ENCODE results near the gene A1CF. TPM values are rescaled to one million over a fixed set of nuclear protein-coding genes. Genes with fewer than 3 reads are reported as not detected.
"Not testable (repeated sequence)": the region's sequence is repeated elsewhere in the genome, so short reads cannot be mapped to it uniquely, and the experiment has no call there.

A1CF gene
- total and polyA plus RNA-seq, 2 donors from 2014 or later = 3.7 to 3.8 TPM

DNA sequence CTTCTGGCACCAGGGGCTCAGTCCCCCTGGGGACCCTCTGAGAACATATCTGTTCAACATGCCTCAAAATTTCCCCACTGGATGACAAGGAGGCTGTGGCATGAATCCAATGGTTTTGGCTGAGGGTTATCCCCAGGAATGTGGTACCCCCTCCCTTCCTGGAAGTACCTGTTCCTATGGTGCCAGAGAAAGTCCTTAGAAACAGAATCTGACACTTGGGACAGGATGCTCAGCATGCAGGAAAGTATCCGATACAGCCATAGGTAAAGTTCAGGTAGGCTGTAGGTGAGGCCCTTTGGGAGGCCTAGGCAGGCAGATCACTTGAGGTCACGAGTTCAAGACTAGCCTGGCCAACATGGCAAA lies 42.7 kb upstream of the A1CF start:
- DNase-seq (no peak), FAIRE-seq (no peak)
- H3K4me3 ChIP-seq (ENCODE audit: low read length in 3 of 3) = no peak overlapping the region
- no peaks in the 10 kb centered on the region for H3K36me3 ChIP-seq (ENCODE audit: control insufficient read depth in 2 of 3, insufficient read depth in 3 of 3, low read length in 3 of 3)
- intact Hi-C loops (cut with DNase I) = no loop called here
- no peaks in the 10 kb centered on the region for H3K27me3 ChIP-seq (ENCODE audit: control insufficient read depth, insufficient read depth, low read length)
- no peaks in the 10 kb centered on the region for H3K9me3 ChIP-seq (ENCODE audit: control insufficient read depth in 2 of 3, insufficient read depth in 1 of 3, low read length in 3 of 3)
- TF ChIP-seq, protein P1, sequence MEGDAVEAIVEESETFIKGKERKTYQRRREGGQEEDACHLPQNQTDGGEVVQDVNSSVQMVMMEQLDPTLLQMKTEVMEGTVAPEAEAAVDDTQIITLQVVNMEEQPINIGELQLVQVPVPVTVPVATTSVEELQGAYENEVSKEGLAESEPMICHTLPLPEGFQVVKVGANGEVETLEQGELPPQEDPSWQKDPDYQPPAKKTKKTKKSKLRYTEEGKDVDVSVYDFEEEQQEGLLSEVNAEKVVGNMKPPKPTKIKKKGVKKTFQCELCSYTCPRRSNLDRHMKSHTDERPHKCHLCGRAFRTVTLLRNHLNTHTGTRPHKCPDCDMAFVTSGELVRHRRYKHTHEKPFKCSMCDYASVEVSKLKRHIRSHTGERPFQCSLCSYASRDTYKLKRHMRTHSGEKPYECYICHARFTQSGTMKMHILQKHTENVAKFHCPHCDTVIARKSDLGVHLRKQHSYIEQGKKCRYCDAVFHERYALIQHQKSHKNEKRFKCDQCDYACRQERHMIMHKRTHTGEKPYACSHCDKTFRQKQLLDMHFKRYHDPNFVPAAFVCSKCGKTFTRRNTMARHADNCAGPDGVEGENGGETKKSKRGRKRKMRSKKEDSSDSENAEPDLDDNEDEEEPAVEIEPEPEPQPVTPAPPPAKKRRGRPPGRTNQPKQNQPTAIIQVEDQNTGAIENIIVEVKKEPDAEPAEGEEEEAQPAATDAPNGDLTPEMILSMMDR (IDR thresholded peaks at IDR 0.05; ENCODE audit: borderline replicate concordance, extremely low read depth, insufficient read depth) = no peak
- H3K9ac ChIP-seq (ENCODE audit: low read length in 3 of 3) = no peak overlapping the region
- H3K4me1 ChIP-seq (ENCODE audit: control insufficient read depth in 2 of 3, insufficient read depth in 2 of 3, low read depth in 1 of 3, low read length in 3 of 3) = no peaks in the 10 kb centered on the region
- no peak overlapping the region for H3K27ac ChIP-seq (ENCODE audit: low read depth in 2 of 2, low read length in 2 of 2)

DNA sequence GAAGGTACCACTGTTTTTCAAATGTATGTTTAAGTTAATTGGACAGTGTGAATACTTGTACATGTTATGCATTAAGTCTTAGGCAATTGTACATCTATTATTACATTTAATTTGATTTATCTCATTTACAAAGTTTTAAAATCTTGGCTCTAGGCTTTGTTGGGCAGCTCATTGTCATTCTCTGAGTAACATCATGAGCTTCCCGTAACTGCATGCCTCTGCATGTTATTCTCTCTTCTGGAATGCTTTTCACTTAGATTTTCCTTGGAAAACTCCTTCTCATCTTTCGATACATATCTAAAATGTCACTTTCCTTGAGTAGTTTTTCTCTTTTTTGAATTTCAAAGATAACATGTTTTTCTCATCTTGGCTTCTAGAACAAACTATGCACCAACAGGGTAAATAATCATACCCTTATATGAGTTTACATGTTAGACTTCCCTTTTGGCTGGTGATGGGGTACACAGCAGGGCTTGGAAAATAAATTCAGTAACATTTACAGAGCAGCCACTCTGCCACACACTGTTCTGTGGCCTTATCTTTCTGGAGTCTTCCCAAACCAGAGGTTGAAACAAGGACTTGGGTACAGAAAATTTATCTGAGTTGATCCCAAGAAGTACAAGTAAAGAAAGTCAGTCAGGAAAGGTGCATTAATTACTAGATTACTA lies 42.2 kb upstream of the A1CF start:
- Histone ChIP-seq H3K36me3 (ENCODE audit: control insufficient read depth in 2 of 3, insufficient read depth in 3 of 3, low read length in 3 of 3) (no peaks in the 10 kb centered on the region), H3K9me3 (ENCODE audit: control insufficient read depth in 2 of 3, insufficient read depth in 1 of 3, low read length in 3 of 3) (no peaks in the 10 kb centered on the region), H3K4me3 (ENCODE audit: low read length in 3 of 3) (no peak overlapping the region), H3K4me1 (ENCODE audit: control insufficient read depth in 2 of 3, insufficient read depth in 2 of 3, low read depth in 1 of 3, low read length in 3 of 3) (no peaks in the 10 kb centered on the region), H3K9ac (ENCODE audit: low read length in 3 of 3) (no peak overlapping the region), H3K27me3 (ENCODE audit: control insufficient read depth, insufficient read depth, low read length) (no peaks in the 10 kb centered on the region), H3K27ac (ENCODE audit: low read depth in 2 of 2, low read length in 2 of 2) (no peak overlapping the region)
- no peak for FAIRE-seq
- TF ChIP-seq, protein P1 (IDR thresholded peaks at IDR 0.05; ENCODE audit: borderline replicate concordance, extremely low read depth, insufficient read depth) = no peak
- no peak for DNase-seq
- intact Hi-C loops (cut with DNase I) = no loop called here

DNA sequence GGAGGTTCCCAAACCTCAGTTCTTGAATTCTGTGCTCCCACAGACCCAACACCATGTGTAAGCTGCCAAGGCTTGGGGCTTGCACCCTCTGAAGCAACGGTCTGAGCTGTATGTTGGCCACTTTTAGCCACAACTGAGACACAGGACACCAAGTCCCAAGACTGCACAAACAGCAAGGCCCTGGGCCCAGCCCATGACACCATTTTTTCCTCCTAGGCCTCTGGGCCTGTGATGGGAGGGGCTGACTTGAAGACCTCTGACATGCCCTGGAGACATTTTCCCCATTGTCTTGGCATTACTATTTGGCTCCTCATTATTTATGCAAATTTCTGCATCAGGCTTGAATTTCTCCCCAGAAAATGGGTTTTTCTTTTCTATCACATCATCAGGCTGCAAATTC lies 38.0 kb upstream of the A1CF start:
- H3K9me3 ChIP-seq (ENCODE audit: control insufficient read depth in 2 of 3, insufficient read depth in 1 of 3, low read length in 3 of 3); H3K4me3 ChIP-seq (ENCODE audit: low read length in 3 of 3); H3K4me1 ChIP-seq (ENCODE audit: control insufficient read depth in 2 of 3, insufficient read depth in 2 of 3, low read depth in 1 of 3, low read length in 3 of 3); H3K9ac ChIP-seq (ENCODE audit: low read length in 3 of 3); DNase-seq; H3K27me3 ChIP-seq (ENCODE audit: control insufficient read depth, insufficient read depth, low read length); H3K36me3 ChIP-seq (ENCODE audit: control insufficient read depth in 2 of 3, insufficient read depth in 3 of 3, low read length in 3 of 3); FAIRE-seq; intact Hi-C loops (cut with DNase I); H3K27ac ChIP-seq (ENCODE audit: low read depth in 2 of 2, low read length in 2 of 2): not testable (repeated sequence)

DNA sequence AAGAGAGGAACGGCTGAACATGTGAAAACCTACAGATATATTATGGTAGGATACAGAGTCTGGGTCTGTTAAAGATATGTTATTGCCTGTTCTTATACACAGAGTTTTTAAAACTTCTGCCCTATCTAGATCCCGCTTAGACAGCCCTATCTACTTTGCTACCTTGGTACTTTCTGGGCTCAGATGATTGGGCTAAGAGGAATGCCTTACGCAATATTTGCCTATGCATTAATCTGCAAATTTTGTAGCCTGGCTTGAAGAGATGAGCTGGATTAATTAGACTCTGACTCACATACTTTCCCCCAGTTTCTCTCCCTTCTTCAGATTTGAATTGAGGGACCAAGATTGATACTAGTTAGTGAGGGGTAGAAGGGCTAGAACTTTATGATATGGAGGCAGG lies 33.6 kb upstream of the A1CF start:
- intact Hi-C loops (cut with DNase I) = no loop called here
- no peak for FAIRE-seq

More for the DNA sequence above, 33.6 kb upstream of the A1CF start:
- H3K36me3 ChIP-seq (ENCODE audit: control insufficient read depth in 2 of 3, insufficient read depth in 3 of 3, low read length in 3 of 3) = no peaks in the 10 kb centered on the region
- no peak overlapping the region for H3K9ac ChIP-seq (ENCODE audit: low read length in 3 of 3)
- no peaks in the 10 kb centered on the region for H3K27me3 ChIP-seq (ENCODE audit: control insufficient read depth, insufficient read depth, low read length)
- DNase-seq = no peak
- no peak overlapping the region for H3K4me3 ChIP-seq (ENCODE audit: low read length in 3 of 3)
- no peak overlapping the region for H3K27ac ChIP-seq (ENCODE audit: low read depth in 2 of 2, low read length in 2 of 2)
- TF ChIP-seq, protein P1 (IDR thresholded peaks at IDR 0.05; ENCODE audit: borderline replicate concordance, extremely low read depth, insufficient read depth) = no peak
- H3K9me3 ChIP-seq (ENCODE audit: control insufficient read depth in 2 of 3, insufficient read depth in 1 of 3, low read length in 3 of 3) = no peaks in the 10 kb centered on the region
- H3K4me1 ChIP-seq (ENCODE audit: control insufficient read depth in 2 of 3, insufficient read depth in 2 of 3, low read depth in 1 of 3, low read length in 3 of 3) = no peaks in the 10 kb centered on the region

All from kidney (tissue), 14 donors.